ENCODE results near the gene GPR139.

DNA sequence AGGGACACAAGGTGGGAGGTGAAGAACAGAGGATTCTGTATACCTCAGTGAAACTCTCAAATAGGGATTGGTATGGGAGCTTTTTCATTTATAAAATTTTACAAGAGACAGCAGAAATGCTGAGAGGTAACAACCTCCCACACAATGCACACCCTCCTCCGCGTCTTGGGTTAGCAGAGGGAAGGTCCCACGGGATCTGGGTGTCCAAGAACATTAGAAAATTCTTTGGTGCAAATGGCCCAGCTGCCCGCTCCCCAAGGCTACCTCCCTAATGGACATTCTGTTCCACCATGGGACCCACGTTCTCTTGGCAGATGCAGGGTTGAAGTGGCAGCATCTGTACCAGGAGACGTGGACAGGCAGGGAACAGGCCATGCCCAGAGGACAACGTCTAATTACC is 22.5 kb downstream of the GPR139 start:
- TF ChIP-seq, protein P1, sequence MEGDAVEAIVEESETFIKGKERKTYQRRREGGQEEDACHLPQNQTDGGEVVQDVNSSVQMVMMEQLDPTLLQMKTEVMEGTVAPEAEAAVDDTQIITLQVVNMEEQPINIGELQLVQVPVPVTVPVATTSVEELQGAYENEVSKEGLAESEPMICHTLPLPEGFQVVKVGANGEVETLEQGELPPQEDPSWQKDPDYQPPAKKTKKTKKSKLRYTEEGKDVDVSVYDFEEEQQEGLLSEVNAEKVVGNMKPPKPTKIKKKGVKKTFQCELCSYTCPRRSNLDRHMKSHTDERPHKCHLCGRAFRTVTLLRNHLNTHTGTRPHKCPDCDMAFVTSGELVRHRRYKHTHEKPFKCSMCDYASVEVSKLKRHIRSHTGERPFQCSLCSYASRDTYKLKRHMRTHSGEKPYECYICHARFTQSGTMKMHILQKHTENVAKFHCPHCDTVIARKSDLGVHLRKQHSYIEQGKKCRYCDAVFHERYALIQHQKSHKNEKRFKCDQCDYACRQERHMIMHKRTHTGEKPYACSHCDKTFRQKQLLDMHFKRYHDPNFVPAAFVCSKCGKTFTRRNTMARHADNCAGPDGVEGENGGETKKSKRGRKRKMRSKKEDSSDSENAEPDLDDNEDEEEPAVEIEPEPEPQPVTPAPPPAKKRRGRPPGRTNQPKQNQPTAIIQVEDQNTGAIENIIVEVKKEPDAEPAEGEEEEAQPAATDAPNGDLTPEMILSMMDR (conservative IDR thresholded peaks at IDR 0.05; ENCODE audit: low read depth, low read length): no peak
- TF ChIP-seq EZH2 (IDR thresholded peaks at IDR 0.05; ENCODE audit: borderline replicate concordance, low read depth, low read length, poor library complexity, severe bottlenecking): no peak
